K562 (cell line): ENCODE measurements around the gene OGFR. TPM values are rescaled to one million over a fixed set of nuclear protein-coding genes. Genes with fewer than 3 reads are reported as not detected.

ENCODE experiments used
- BCLAF1 ChIP-seq, 2 experiments: fragments of 450-650 bp in 1 of 2; IDR thresholded peaks; 2 replicates each; pipeline ENCODE4 v1.6.1; 2011 to 2017; ENCODE audit warnings: low read depth in 2 of 2, antibody characterized with exemption in 1 of 2, borderline replicate concordance in 1 of 2, low read length in 1 of 2, mild to moderate bottlenecking in 1 of 2, mixed read lengths in 1 of 2; ENCODE audit not compliant: control insufficient read depth in 1 of 2
- CBX2 ChIP-seq: fragments of 200-600 bp; sonication (generic); IDR thresholded peaks from one replicate; pipeline ENCODE4 v1.6.1; 2012; ENCODE audit warnings: mild to moderate bottlenecking, low read length, inconsistent platforms; ENCODE audit not compliant: insufficient read depth, poor library complexity, severe bottlenecking
- MLX ChIP-seq, 2 experiments: fragments of 450-650 bp in 1 of 2; sonication (generic) in 1 of 2; formaldehyde crosslinking; conservative IDR thresholded peaks; 2 replicates each; pipeline versions ENCODE4 v1.4.0 to v1.8.1; 2020 to 2022; ENCODE audit warnings: mild to moderate bottlenecking in 1 of 2, missing genetic modification reagents in 1 of 2
- MYC ChIP-seq, 2 experiments: fragments of 250-450 bp in 1 of 2; sonication (Bioruptor Pico) in 1 of 2; IDR thresholded peaks; 2 replicates each; pipeline versions ENCODE4 v1.5.1 to v1.6.1; 2012 to 2021; ENCODE audit warnings: low read depth in 2 of 2, borderline replicate concordance in 1 of 2, improper control_type of control experiment in 1 of 2, low read length in 1 of 2, mild to moderate bottlenecking in 1 of 2, moderate library complexity in 1 of 2
- MYNN ChIP-seq, 2 experiments: sonication (generic); formaldehyde crosslinking in 1 of 2; IDR thresholded peaks; 2 replicates each; pipeline versions ENCODE4 v1.5.0 to v1.6.1; 2016 to 2020; ENCODE audit warnings: antibody characterized with exemption in 1 of 2, missing genetic modification reagents in 1 of 2
- NR2F6 ChIP-seq: fragments of 450-650 bp; formaldehyde crosslinking; IDR thresholded peaks from 2 replicates; pipeline ENCODE4 v1.4.0; 2020; ENCODE audit warnings: mild to moderate bottlenecking
- PTBP1 ChIP-seq: fragments of 200-400 bp; formaldehyde crosslinking; IDR thresholded peaks from 2 replicates; pipeline ENCODE4 v1.6.1; 2017; ENCODE audit warnings: low read depth, low read length
- RBBP5 ChIP-seq: fragments of 200-600 bp; sonication (generic); IDR thresholded peaks from 2 replicates; pipeline ENCODE4 v1.6.1; 2012; ENCODE audit warnings: borderline replicate concordance, mild to moderate bottlenecking, low read length, control low read depth, inconsistent platforms; ENCODE audit not compliant: insufficient read depth, poor library complexity, severe bottlenecking
- RREB1 ChIP-seq: fragments of 250-450 bp; sonication (Bioruptor Pico); IDR thresholded peaks from 2 replicates; pipeline ENCODE4 v1.4.0; 2020
- TFAM ChIP-seq: fragments of 250-450 bp; sonication (Bioruptor Pico); conservative IDR thresholded peaks from 2 replicates; pipeline ENCODE4 v1.5.0; 2021; ENCODE audit warnings: mild to moderate bottlenecking, moderate library complexity
- ZNF124 ChIP-seq: sonication (generic); formaldehyde crosslinking; IDR thresholded peaks from 2 replicates; pipeline ENCODE4 v1.8.1; 2022; ENCODE audit warnings: missing genetic modification reagents
- ZNF232 ChIP-seq: sonication (generic); formaldehyde crosslinking; IDR thresholded peaks from 2 replicates; pipeline ENCODE4 v1.8.0; 2022; ENCODE audit warnings: mild to moderate bottlenecking, missing genetic modification reagents
- ZNF707 ChIP-seq: fragments of 250-450 bp; sonication (Bioruptor Pico); conservative IDR thresholded peaks from 2 replicates; pipeline ENCODE4 v1.8.0; 2022; ENCODE audit warnings: inconsistent platforms, mild to moderate bottlenecking, moderate library complexity
- polyA plus RNA-seq, 8 experiments: library from polyadenylated mRNA; depleted of rRNA in 4 of 8; stranded (reverse) in 5 of 8; unstranded in 3 of 8; fragments of >200 nt; fragmentation: Nextera tagmentation in 2 of 8; fragmentation: Illumina TruSeq in 1 of 8; extraction: Ambion mirVana in 2 of 8; extraction: Trizol in 1 of 8; gene quantifications; 2 replicates each; pipeline versions ENCODE4 v1.2.1 to v1.2.3, GENCODE V29; 2011 to 2014; ENCODE audit warnings: inconsistent platforms in 1 of 8, missing spikeins in 1 of 8
- total RNA-seq, 7 experiments: library from RNA; depleted of rRNA in 6 of 7; stranded (reverse); fragments of >200 nt in 6 of 7; fragmentation: Illumina TruSeq in 2 of 7; extraction: Trizol in 2 of 7; gene quantifications; 2 replicates each; pipeline versions ENCODE4 v1.2.1 to v1.2.3, GENCODE V29; 2011 to 2021; ENCODE audit warnings: low replicate concordance in 1 of 7

OGFR gene
- total and polyA plus RNA-seq, 9 of the 15 experiments (the other 6 are each of a cell fraction or from before 2014, with no cell fraction given) = 0.39 to 56.3 (median 17.5) TPM

GRCh38 chr20:62809530-62810428 is 5.1 kb downstream of the OGFR start (continued):
- TF ChIP-seq BCLAF1 (IDR thresholded peaks at IDR 0.05; ENCODE audit: borderline replicate concordance in 1 of 2, control insufficient read depth in 1 of 2, low read depth in 2 of 2, low read length in 1 of 2) (no peak), ZNF707 (CRISPR knock-in tag) (no peak), ZNF232 (CRISPR knock-in tag) (no peak), ZNF124 (CRISPR knock-in tag) (no peak), RBBP5 (no peak), PTBP1 (no peak), MLX (CRISPR knock-in tag; conservative IDR thresholded peaks at IDR 0.05) (no peak), MYC (IDR thresholded peaks at IDR 0.05; ENCODE audit: low read depth, low read length) (no peak), MYC (CRISPR knock-in tag; IDR thresholded peaks at IDR 0.05; ENCODE audit: borderline replicate concordance, low read depth) (no peak), TFAM (CRISPR knock-in tag) (no peak), MYNN (IDR thresholded peaks at IDR 0.05) (no peak), MYNN (CRISPR knock-in tag; IDR thresholded peaks at IDR 0.05) (no peak), NR2F6 (no peak), RREB1 (CRISPR knock-in tag) (no peak), CBX2 (no peak)
